SIG-M5 (cell line): ENCODE data around the gene PHLDB2.

Experiments used
- DNase-seq: peaks from one replicate; lab custom pipeline; 2025; lab: John Stamatoyannopoulos, UW

Gene PHLDB2

GRCh38 chr3:111884411-111885018 lies 25.4 kb downstream of the PHLDB2 start:
- DNase-seq, result no peak

- DNase-seq, result no peak
Measured at GRCh38 chr3:111885578-111885977, 26.5 kb downstream of the PHLDB2 start.

GRCh38 chr3:111890051-111890580 lies 31.1 kb downstream of the PHLDB2 start:
- DNase-seq, result no peak

- no peak for DNase-seq
Measured at GRCh38 chr3:111892070-111892469, 33.0 kb downstream of the PHLDB2 start.

GRCh38 chr3:111895071-111895470 lies 36.0 kb downstream of the PHLDB2 start:
- DNase-seq, result no peak

- no peak for DNase-seq
Measured at GRCh38 chr3:111899966-111900365, 40.9 kb downstream of the PHLDB2 start.

DNA sequence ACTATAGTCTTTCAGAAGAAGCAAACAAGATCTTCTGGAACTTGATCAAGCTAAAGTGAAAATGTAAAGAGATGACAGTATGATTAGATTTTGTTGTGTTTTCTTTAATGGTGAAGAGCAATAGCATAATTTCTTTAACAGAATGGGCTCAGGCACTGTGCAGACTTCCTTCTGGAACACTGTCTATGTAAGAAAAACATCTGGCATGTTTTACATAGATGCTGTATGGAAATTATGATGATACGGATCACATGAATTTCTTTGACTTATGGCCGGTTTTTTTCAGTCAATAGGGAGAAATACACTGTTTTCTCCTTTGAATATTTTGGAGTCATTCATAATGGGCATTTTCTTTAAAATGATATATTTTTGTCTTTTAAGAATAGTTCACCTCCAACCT lies 42.6 kb downstream of the PHLDB2 start:
- DNase-seq, result no peak

DNA sequence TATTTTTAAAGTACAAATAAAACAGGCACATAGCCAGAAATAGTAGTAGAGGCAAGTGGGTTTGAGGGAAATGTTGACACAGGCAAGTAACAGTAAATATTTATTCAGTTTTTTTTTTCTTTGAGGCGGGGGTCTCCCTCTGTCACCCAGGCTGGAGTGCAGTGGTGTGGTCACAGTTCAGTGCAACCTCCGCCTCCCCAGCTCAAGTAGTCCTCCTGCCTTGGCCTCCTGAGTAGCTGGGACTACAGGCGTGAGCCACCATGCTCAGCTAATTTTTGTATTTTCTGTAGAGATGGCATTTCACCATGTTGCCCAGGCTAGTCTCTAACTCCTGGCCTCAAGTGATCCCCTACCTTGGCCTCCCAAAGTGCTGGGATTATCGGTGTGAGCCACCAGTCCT lies 43.5 kb downstream of the PHLDB2 start:
- DNase-seq, result no peak

DNA sequence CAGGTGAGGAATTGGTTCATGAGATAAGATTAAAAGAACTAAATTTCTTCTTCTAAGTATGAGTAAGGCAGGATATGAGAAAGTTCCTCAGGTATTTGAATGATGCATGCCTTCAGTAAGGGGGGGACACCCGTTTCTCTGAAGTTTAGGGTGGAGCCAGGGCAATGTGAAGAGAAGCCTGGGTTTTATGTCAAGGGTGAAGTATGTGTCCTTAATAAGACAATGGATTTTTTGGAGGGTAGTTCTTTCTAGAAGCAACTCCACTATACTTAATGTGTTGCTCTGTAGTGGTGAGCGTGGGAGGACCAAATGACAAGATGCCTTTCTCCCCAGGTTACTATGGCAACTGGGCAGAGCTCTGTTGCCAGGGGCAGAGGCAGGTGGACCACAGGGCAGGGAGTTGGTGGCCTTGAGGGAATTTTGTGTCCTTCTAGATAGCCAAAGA lies 44.0 kb downstream of the PHLDB2 start:
- no peak for DNase-seq

DNA sequence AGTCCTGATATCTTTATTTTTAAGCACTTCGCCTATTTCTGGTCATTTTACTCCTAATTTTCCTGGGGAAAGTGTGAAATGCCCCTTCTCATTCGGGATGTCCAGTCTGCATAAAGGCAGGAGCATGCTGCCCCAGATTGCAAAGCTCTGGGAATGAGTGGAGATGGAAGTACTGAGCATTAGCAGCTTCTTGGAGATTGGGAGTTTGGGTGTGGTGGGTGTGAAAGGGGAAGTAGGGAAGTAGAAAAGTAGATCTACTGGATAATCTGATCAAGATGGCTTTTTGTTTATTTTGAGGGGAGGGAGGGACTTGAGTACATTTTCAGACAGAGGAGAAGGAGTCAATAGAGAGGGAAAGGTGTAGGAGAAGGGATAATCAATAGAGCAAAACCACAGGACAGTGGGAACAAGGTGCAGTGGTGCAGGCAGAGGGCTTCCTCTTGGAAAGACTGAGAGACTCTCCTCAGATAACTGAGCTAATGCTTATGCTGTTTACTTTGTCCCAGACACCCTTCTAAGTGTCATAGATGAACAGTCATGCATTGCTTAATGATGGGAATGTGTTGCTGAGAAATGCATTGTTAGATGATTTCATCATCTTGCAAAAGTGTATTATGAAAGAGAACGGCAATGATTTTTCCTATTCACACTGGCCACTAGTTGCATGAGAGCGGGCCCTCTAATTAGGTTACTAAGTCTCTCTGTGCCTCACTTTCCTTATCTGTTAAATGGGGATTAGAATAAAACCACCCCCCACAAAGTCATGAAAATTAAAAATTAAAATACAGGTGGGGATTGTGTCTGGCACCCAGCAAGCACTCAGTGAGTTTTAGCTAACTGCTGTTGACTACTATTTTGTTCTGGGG lies 45.5 kb downstream of the PHLDB2 start:
- no peak for DNase-seq

- no peak for DNase-seq
Measured at GRCh38 chr3:111906656-111907055, 47.6 kb downstream of the PHLDB2 start.

DNA sequence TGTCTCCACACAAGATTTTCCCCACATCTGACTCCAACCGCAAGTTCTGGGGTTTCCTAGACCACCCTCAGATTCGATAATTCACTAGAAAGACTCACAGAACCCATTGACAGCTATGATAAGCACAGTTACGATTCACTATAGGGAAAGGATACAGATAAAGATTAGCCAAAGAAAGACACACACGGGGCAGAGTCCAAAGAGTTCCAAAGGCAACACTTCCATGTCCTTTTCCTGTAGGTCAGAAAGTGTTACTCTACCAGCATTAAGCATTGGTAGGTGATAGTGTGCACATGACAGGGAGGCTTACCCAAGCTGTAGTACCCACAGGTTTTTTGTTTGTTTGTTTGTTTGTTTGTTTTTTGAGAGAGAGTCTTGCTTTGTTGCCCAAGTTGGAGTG lies 48.1 kb downstream of the PHLDB2 start:
- no peak for DNase-seq

DNA sequence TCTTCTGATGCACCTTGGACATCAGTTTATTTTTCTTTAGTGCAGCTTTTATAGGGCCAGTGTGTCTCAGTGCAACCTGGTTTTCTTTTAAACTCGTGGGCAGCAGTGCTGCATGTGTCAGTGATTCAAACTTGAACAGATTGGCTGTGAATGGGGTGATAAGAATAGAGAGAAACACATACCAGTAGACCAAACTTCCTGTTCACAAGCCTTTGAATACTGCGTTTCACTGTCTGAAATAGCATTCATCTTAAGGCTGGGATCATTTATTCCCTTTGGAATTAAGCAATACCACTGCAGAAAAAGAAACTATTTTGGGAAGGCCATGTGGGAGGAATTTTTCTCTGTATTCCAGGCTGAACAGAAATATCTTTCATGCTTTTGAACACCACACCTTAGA lies 51.7 kb downstream of the PHLDB2 start:
- DNase-seq, result no peak

- no peak for DNase-seq
Measured at GRCh38 chr3:111911446-111911845, 52.4 kb downstream of the PHLDB2 start.

DNA sequence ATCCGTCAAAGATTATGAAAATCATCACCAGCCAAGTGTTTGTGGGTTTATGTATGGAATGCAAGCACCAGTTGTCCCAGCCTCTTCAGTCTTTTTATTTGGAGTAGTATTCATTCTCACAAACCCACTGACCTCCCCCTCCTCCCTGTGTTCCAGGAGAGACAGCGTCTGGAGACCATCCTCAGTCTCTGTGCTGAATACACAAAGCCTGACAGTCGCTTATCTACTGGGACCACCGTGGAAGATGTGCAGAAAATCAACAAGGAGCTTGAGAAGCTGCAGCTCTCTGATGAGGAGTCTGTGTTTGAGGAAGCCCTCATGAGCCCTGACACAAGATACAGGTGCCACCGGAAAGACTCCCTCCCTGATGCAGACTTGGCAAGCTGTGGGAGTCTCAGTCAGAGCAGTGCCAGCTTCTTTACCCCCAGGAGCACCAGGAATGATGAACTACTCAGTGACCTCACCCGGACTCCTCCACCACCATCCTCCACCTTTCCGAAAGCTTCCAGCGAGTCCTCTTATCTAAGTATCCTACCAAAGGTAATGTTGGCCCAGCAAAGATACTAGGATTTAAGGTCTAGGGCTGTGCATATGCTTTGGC lies 54.2 kb downstream of the PHLDB2 start:
- DNase-seq, result no peak

DNA sequence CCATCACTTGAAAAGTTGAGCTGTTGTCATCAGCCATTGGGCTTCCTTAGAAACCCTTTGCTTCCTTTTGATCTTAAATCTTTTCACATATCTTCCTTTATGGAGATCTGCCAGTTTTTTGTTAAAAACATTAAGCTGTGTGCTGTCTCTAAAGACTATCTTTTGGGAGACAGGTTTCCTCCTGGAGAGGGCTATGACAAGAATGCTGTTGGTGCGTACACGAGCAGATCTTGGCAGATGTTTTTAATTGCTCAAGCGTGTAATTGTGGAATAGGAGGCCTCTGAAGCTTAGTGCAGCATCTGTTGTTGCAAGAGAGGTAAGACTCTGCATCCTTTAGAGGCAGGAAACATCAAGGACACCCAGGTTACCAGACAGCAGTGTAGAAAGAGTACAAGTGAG lies 56.8 kb downstream of the PHLDB2 start:
- DNase-seq, result no peak

DNA sequence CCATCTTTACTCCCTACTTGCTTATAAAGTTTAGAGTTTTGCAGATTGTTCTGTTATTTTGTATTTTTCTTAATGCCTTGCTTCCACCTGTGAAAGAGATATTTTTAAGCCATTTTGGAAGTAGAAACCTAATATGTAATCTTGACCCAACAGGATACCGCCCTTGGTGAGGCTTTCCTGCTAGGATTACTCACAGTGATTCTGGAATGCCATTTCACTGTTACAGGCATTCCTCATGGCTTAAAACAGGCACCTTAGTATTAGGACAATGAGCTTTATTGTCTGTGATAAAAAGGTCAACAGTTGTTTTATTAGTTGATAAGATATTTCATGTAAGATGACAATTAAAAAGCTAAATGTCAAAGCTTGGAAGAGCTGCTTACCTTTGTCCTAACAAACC lies 58.2 kb downstream of the PHLDB2 start:
- DNase-seq, result no peak

GRCh38 chr3:111919370-111920065 lies 60.5 kb downstream of the PHLDB2 start:
- no peak for DNase-seq

DNA sequence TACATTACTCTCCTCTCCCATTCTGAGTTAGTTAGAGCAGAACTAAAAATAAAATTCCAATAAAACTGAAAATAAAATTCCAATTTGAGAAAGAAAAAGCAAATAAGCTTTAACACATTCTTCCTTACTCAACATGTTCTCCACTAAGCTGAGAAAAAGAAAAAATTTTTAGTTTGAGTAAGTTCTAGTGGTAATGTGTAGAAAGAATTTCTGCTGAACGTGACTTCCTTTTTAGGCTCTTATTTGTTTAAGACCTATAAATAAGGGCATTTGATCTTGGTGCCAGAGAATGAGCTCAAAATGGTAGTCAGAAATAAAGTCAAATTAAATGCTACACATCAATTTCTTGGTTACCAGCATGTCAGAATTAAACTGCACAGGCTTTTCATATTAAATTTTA lies 62.1 kb downstream of the PHLDB2 start:
- DNase-seq, result no peak

- DNase-seq, result no peak
Measured at GRCh38 chr3:111923095-111923771, 64.2 kb downstream of the PHLDB2 start.

GRCh38 chr3:111923806-111924205 lies 64.7 kb downstream of the PHLDB2 start:
- DNase-seq, result no peak

- DNase-seq, result no peak
Measured at GRCh38 chr3:111924283-111924682, 65.2 kb downstream of the PHLDB2 start.
